AG09309 (cell line): ENCODE data around the gene RRH.

Source experiments
- DNase-seq: peaks from one replicate; pipeline ENCODE4 v3.0.0-alpha.2; 2010; ENCODE audit warnings: low read depth
- H3K4me3 ChIP-seq: 2 replicates; pipeline ENCODE4 v1.5.1; 2011; ENCODE audit warnings: mild to moderate bottlenecking, low read depth, low read length, moderate library complexity; ENCODE audit not compliant: control insufficient read depth
- CTCF ChIP-seq: IDR thresholded peaks from 2 replicates; pipeline ENCODE4 v1.5.1; 2011; ENCODE audit warnings: mild to moderate bottlenecking, low read depth, low read length, inconsistent platforms; ENCODE audit not compliant: insufficient read depth, control insufficient read depth; ENCODE audit errors: missing control alignments

RRH gene

GRCh38 chr4:109801895-109802319, 25.9 kb upstream of the RRH start, which contains the start of gene CFI:
CFI (minus strand) TSS chr4:109801999; CDS start chr4:109801971, 28 bp downstream.
- peak; percentile 49 for DNase-seq
- TF ChIP-seq CTCF, result no peak
- no peak within 1 kb of the TSS for H3K4me3 ChIP-seq

GRCh38 chr4:109803924-109804571, 23.7 kb upstream of the RRH start:
- H3K4me3 ChIP-seq, result no peak overlapping the region
- peak; percentile 47 for TF ChIP-seq CTCF
- DNase-seq, result peak; percentile 4

GRCh38 chr4:109809655-109810054, 18.1 kb upstream of the RRH start:
- no peak for TF ChIP-seq CTCF
- no peak overlapping the region for H3K4me3 ChIP-seq

GRCh38 chr4:109810552-109811387, 17.0 kb upstream of the RRH start:
- no peak for DNase-seq
- no peak overlapping the region for H3K4me3 ChIP-seq
- TF ChIP-seq CTCF, result no peak

More at GRCh38 chr4:109809655-109810054, 18.1 kb upstream of the RRH start:
- DNase-seq, result no peak

GRCh38 chr4:109811707-109812106, 16.1 kb upstream of the RRH start:
- TF ChIP-seq CTCF, result no peak
- no peak overlapping the region for H3K4me3 ChIP-seq
- no peak for DNase-seq

GRCh38 chr4:109815151-109816081, 12.4 kb upstream of the RRH start, which contains the start of gene GAR1:
GAR1 (plus strand) TSS chr4:109815762; CDS start chr4:109816165, 403 bp downstream.
- H3K4me3 ChIP-seq, result peak within 1 kb of the TSS; percentile 90
- TF ChIP-seq CTCF, result no peak
- DNase-seq, result peak; percentile 61
